PFSK-1 (cell line): ENCODE data around the gene WDR11.

Source experiments
- FOXP2 ChIP-seq: optimal IDR thresholded peaks from 2 replicates; pipeline ENCODE3; 2011; ENCODE audit warnings: borderline replicate concordance, control low read depth, inconsistent platforms; ENCODE audit not compliant: insufficient read depth; ENCODE audit errors: extremely low read length, extremely low read depth
- POLR2AphosphoS5 ChIP-seq: IDR thresholded peaks from 2 replicates; pipeline ENCODE4 v1.6.1; 2012; ENCODE audit warnings: low read depth, mild to moderate bottlenecking, control low read depth, low read length, moderate library complexity
- SIN3A ChIP-seq: IDR thresholded peaks from 2 replicates; pipeline ENCODE4 v1.6.1; 2012; ENCODE audit warnings: mild to moderate bottlenecking, low read length, moderate library complexity, borderline replicate concordance; ENCODE audit not compliant: insufficient read depth
- TAF1 ChIP-seq: IDR thresholded peaks from 2 replicates; pipeline ENCODE4 v1.6.1; 2012; ENCODE audit warnings: low read length, control low read depth, borderline replicate concordance; ENCODE audit not compliant: insufficient read depth
- TF ChIP-seq, protein P1 (sequence below), 2 experiments: IDR thresholded peaks; 2 replicates each; pipeline versions ENCODE4 v1.6.1 to v1.8.0; 2011 to 2012; ENCODE audit warnings: low read depth in 2 of 2, low read length in 2 of 2, control low read depth in 1 of 2, inconsistent platforms in 1 of 2, mild to moderate bottlenecking in 1 of 2, moderate library complexity in 1 of 2; ENCODE audit not compliant: insufficient read depth in 1 of 2

The WDR11 gene

DNA sequence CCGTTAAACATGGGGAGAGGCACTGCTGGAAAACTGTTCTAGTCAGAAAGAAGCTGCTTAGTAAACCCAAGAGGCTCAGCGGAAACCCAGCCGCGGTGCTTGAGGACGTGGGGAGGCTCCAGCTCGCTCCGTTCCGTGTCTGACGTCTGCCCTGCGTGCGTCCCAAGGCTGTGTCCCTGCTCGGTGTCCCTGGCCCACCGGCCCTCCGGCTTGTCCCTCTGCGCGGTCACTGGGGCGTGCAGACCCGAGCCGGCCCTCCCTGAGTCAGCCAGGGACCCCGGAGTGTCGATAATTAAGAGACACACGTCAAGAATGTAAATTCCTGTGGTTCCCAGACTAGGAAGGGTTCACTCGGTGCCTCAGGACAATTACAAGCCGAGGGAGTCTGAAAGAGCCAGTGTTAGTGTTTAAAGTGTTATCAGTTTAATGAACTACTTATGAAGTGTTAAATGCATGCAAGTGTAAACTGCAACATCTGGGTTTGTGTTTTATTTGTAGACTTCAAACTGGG lies 98.9 kb downstream of the WDR11 start:
- TF ChIP-seq, protein P1, sequence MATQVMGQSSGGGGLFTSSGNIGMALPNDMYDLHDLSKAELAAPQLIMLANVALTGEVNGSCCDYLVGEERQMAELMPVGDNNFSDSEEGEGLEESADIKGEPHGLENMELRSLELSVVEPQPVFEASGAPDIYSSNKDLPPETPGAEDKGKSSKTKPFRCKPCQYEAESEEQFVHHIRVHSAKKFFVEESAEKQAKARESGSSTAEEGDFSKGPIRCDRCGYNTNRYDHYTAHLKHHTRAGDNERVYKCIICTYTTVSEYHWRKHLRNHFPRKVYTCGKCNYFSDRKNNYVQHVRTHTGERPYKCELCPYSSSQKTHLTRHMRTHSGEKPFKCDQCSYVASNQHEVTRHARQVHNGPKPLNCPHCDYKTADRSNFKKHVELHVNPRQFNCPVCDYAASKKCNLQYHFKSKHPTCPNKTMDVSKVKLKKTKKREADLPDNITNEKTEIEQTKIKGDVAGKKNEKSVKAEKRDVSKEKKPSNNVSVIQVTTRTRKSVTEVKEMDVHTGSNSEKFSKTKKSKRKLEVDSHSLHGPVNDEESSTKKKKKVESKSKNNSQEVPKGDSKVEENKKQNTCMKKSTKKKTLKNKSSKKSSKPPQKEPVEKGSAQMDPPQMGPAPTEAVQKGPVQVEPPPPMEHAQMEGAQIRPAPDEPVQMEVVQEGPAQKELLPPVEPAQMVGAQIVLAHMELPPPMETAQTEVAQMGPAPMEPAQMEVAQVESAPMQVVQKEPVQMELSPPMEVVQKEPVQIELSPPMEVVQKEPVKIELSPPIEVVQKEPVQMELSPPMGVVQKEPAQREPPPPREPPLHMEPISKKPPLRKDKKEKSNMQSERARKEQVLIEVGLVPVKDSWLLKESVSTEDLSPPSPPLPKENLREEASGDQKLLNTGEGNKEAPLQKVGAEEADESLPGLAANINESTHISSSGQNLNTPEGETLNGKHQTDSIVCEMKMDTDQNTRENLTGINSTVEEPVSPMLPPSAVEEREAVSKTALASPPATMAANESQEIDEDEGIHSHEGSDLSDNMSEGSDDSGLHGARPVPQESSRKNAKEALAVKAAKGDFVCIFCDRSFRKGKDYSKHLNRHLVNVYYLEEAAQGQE (IDR thresholded peaks at IDR 0.05; ENCODE audit: insufficient read depth in 1 of 2, low read depth in 2 of 2, low read length in 2 of 2), result no peak
- TF ChIP-seq TAF1 (no peak), FOXP2 (no peak), SIN3A (no peak), POLR2AphosphoS5 (no peak)

DNA sequence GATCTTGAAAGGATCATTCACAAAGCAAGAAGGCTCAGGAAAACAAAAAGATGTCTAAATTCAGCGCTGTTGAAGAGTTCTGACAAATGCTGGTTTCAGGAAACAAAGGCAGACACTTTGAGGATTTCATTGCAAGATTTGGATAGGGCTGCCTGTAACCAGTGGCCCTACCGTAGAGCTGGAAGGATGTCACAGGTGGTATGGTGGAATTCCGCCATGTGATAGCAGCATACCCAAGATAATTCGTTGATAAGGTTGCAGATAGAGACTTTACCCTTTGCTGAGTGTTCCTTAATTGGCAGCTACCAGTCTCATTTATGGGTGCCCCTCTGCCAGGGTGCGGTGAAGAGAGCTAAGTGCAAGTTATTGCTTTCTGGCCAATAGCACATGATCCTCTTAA lies 100.1 kb downstream of the WDR11 start:
- TF ChIP-seq SIN3A (no peak), TAF1 (no peak), FOXP2 (no peak)

DNA sequence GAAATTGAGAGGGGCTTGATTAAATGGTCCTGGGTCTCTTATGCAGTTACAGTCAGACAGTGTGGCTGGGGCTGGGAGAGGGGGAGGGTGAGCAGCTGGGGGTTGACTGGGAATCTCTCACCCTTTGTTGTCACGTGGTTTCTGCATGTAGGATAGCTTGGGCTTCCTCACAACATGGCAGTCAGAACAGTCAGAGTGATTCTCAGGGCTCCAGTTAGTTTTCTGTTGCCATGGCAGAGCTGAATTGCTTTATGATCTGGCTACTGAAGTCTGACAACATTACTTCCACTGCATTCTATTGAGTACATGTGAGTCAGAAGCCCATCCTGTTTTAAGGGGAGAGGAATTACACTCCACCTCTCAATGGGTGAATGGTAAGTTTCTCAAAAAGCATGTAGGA lies 102.7 kb downstream of the WDR11 start:
- TF ChIP-seq, protein P1 (IDR thresholded peaks at IDR 0.05; ENCODE audit: insufficient read depth in 1 of 2, low read depth in 2 of 2, low read length in 2 of 2), result no peak
- TF ChIP-seq TAF1 (no peak), POLR2AphosphoS5 (no peak), FOXP2 (no peak), SIN3A (no peak)
